ENCODE measurements around the gene ATXN7L1. TPM values are rescaled to one million over a fixed set of nuclear protein-coding genes. Genes with fewer than 3 reads are reported as not detected.
"Not testable (repeated sequence)": the region's sequence is repeated elsewhere in the genome, so short reads cannot be mapped to it uniquely, and the experiment has no call there.

The ATXN7L1 gene
- total RNA-seq, 5 donors from 2014 or later (not counting 1 experiment from before 2014, with no cell fraction given), result 42.3 to 54.7 (median 47.4) TPM

GRCh38 chr7:105703207-105703930 is 173.0 kb downstream of the ATXN7L1 start:
- Histone ChIP-seq H3K4me3 (ENCODE audit: control insufficient read depth in 1 of 2, extremely low read depth in 1 of 2, low read length in 1 of 2) (no peak overlapping the region), H3K27ac (ENCODE audit: low read length) (no peak overlapping the region), H3K4me1 (ENCODE audit: control insufficient read depth in 1 of 2, extremely low read depth in 1 of 2, insufficient read depth in 2 of 2, low read length in 2 of 2) (peaks cover 7 to 14% of the 10 kb centered on the region in 2 experiments), H3K36me3 (ENCODE audit: control insufficient read depth in 2 of 2, extremely low read depth in 1 of 2, insufficient read depth in 1 of 2, low read length in 1 of 2) (peaks cover 0 to 10% of the 10 kb centered on the region in 2 donors), H3K27me3 (replicated peaks in 1 of 2; ENCODE audit: control insufficient read depth in 2 of 2, extremely low read depth in 1 of 2, insufficient read depth in 2 of 2, low read length in 1 of 2) (no peaks in the 10 kb centered on the region), H3K9me3 (no peaks in the 10 kb centered on the region)
- Mint-ChIP-seq H3K27me3 (no peaks in the 10 kb centered on the region), H3K4me3 (no peak overlapping the region), H3K4me1 (peaks cover 16% of the 10 kb centered on the region in 3 donors), H3K36me3 (peaks cover 6% of the 10 kb centered on the region), H3K9me3 (no peaks in the 10 kb centered on the region), H3K27ac (no peak overlapping the region)
- DNase-seq (no peak), ATAC-seq (replicated peaks in 1 of 4) (no peak)
- ChIA-PET CTCF (interaction anchor here (0.7 kb wide), 2 partner anchors 29 to 82 kb away, joined by 3 to 4 read pairs; no protein-coding TSS in a partner anchor), POLR2A (no interaction called here)
- WGBS (ENCODE audit: insufficient coverage), result 50% methylated on average over 1 of the region's 10 CpGs

GRCh38 chr7:105699568-105700236 is 176.7 kb downstream of the ATXN7L1 start:
- CTCF ChIA-PET, result interaction anchor here in 1 of 2 donors (0.7 kb wide), 1 partner anchor 405 kb away, joined by 6 read pairs; no protein-coding TSS in a partner anchor

GRCh38 chr7:105698531-105698930 is 177.9 kb downstream of the ATXN7L1 start:
- H3K27me3 Mint-ChIP-seq, result no peaks in the 10 kb centered on the region
- Histone ChIP-seq H3K27me3 (replicated peaks in 1 of 2; ENCODE audit: control insufficient read depth in 2 of 2, extremely low read depth in 1 of 2, insufficient read depth in 2 of 2, low read length in 1 of 2) (no peaks in the 10 kb centered on the region), H3K36me3 (ENCODE audit: control insufficient read depth in 2 of 2, extremely low read depth in 1 of 2, insufficient read depth in 1 of 2, low read length in 1 of 2) (peaks cover 0 to 10% of the 10 kb centered on the region in 2 donors), H3K27ac (ENCODE audit: low read length) (no peak overlapping the region), H3K4me1 (ENCODE audit: control insufficient read depth in 1 of 2, extremely low read depth in 1 of 2, insufficient read depth in 2 of 2, low read length in 2 of 2) (peaks cover 0 to 8% of the 10 kb centered on the region in 2 experiments), H3K4me3 (ENCODE audit: control insufficient read depth in 1 of 2, extremely low read depth in 1 of 2, low read length in 1 of 2) (no peak overlapping the region), H3K9me3 (no peaks in the 10 kb centered on the region)
- WGBS (ENCODE audit: insufficient coverage), result 93% methylated on average over 5 of the region's 6 CpGs
- no peak overlapping the region for H3K27ac Mint-ChIP-seq
- ChIA-PET CTCF (no interaction called here), POLR2A (no interaction called here)
- peaks cover 13% of the 10 kb centered on the region for H3K36me3 Mint-ChIP-seq
- H3K4me3 Mint-ChIP-seq, result no peak overlapping the region
- peaks cover 5 to 16% (median 6%) of the 10 kb centered on the region in 3 donors for H3K9me3 Mint-ChIP-seq
- H3K4me1 Mint-ChIP-seq, result peaks cover 7 to 9% (median 7%) of the 10 kb centered on the region in 3 donors
- no peak for ATAC-seq (replicated peaks in 1 of 4)
- DNase-seq, result no peak

More at GRCh38 chr7:105699568-105700236, 176.7 kb downstream of the ATXN7L1 start:
- Histone ChIP-seq H3K4me3 (ENCODE audit: control insufficient read depth in 1 of 2, extremely low read depth in 1 of 2, low read length in 1 of 2) (no peak overlapping the region), H3K36me3 (ENCODE audit: control insufficient read depth in 2 of 2, extremely low read depth in 1 of 2, insufficient read depth in 1 of 2, low read length in 1 of 2) (peaks cover 0 to 10% of the 10 kb centered on the region in 2 donors), H3K27me3 (replicated peaks in 1 of 2; ENCODE audit: control insufficient read depth in 2 of 2, extremely low read depth in 1 of 2, insufficient read depth in 2 of 2, low read length in 1 of 2) (no peaks in the 10 kb centered on the region), H3K9me3 (no peaks in the 10 kb centered on the region), H3K27ac (ENCODE audit: low read length) (no peak overlapping the region), H3K4me1 (ENCODE audit: control insufficient read depth in 1 of 2, extremely low read depth in 1 of 2, insufficient read depth in 2 of 2, low read length in 2 of 2) (no peaks in the 10 kb centered on the region)
- H3K27ac Mint-ChIP-seq, result no peak overlapping the region
- POLR2A ChIA-PET, result no interaction called here
- no peak overlapping the region for H3K4me3 Mint-ChIP-seq
- DNase-seq (no peak), ATAC-seq (replicated peaks in 1 of 4) (no peak)
- WGBS (ENCODE audit: insufficient coverage), result 92% methylated on average over 2 of the region's 8 CpGs
- peaks cover 5 to 16% (median 6%) of the 10 kb centered on the region in 3 donors for H3K9me3 Mint-ChIP-seq
- peaks cover 13% of the 10 kb centered on the region for H3K36me3 Mint-ChIP-seq
- H3K4me1 Mint-ChIP-seq, result no peaks in the 10 kb centered on the region
- no peaks in the 10 kb centered on the region for H3K27me3 Mint-ChIP-seq

- Histone ChIP-seq H3K4me3 (ENCODE audit: control insufficient read depth in 1 of 2, extremely low read depth in 1 of 2, low read length in 1 of 2) (no peak overlapping the region), H3K36me3 (ENCODE audit: control insufficient read depth in 2 of 2, extremely low read depth in 1 of 2, insufficient read depth in 1 of 2, low read length in 1 of 2) (peaks cover 0 to 10% of the 10 kb centered on the region in 2 donors), H3K9me3 (no peaks in the 10 kb centered on the region), H3K27ac (ENCODE audit: low read length) (no peak overlapping the region), H3K27me3 (replicated peaks in 1 of 2; ENCODE audit: control insufficient read depth in 2 of 2, extremely low read depth in 1 of 2, insufficient read depth in 2 of 2, low read length in 1 of 2) (no peaks in the 10 kb centered on the region), H3K4me1 (ENCODE audit: control insufficient read depth in 1 of 2, extremely low read depth in 1 of 2, insufficient read depth in 2 of 2, low read length in 2 of 2) (peaks cover 0 to 16% of the 10 kb centered on the region in 2 experiments)
- H3K4me3 Mint-ChIP-seq, result no peak overlapping the region
- DNase-seq (no peak), ATAC-seq (replicated peaks in 1 of 4) (no peak)
- POLR2A ChIA-PET, result no interaction called here
- peaks cover 5 to 16% (median 6%) of the 10 kb centered on the region in 3 donors for H3K9me3 Mint-ChIP-seq
- no peaks in the 10 kb centered on the region for H3K27me3 Mint-ChIP-seq
- no peak overlapping the region for H3K27ac Mint-ChIP-seq
- H3K4me1 Mint-ChIP-seq, result peaks cover 14 to 17% (median 15%) of the 10 kb centered on the region in 3 donors
- 100% methylated on average over 3 of the region's 5 CpGs for WGBS (ENCODE audit: insufficient coverage)
- peaks cover 13% of the 10 kb centered on the region for H3K36me3 Mint-ChIP-seq
- CTCF ChIA-PET, result no interaction called here
These were observed 178.6 kb downstream of the ATXN7L1 start for GRCh38 chr7:105697753-105698152.

GRCh38 chr7:105697169-105697568 is 179.2 kb downstream of the ATXN7L1 start:
- H3K36me3 ChIP-seq (ENCODE audit: control insufficient read depth in 2 of 2, extremely low read depth in 1 of 2, insufficient read depth in 1 of 2, low read length in 1 of 2); H3K27ac ChIP-seq (ENCODE audit: low read length); H3K27me3 ChIP-seq (replicated peaks in 1 of 2; ENCODE audit: control insufficient read depth in 2 of 2, extremely low read depth in 1 of 2, insufficient read depth in 2 of 2, low read length in 1 of 2); POLR2A ChIA-PET; CTCF ChIA-PET; H3K27ac Mint-ChIP-seq; ATAC-seq (replicated peaks in 1 of 4); H3K27me3 Mint-ChIP-seq; DNase-seq; H3K4me3 Mint-ChIP-seq; H3K9me3 ChIP-seq; H3K4me3 ChIP-seq (ENCODE audit: control insufficient read depth in 1 of 2, extremely low read depth in 1 of 2, low read length in 1 of 2): not testable (repeated sequence)
- 100% methylated on average over 1 of the region's 11 CpGs for WGBS (ENCODE audit: insufficient coverage)
- H3K4me1 Mint-ChIP-seq, result peaks cover 19 to 22% (median 21%) of the 10 kb centered on the region in 3 donors
- peaks cover 0 to 21% of the 10 kb centered on the region in 2 experiments for H3K4me1 ChIP-seq (ENCODE audit: control insufficient read depth in 1 of 2, extremely low read depth in 1 of 2, insufficient read depth in 2 of 2, low read length in 2 of 2)
- H3K36me3 Mint-ChIP-seq, result peaks cover 13% of the 10 kb centered on the region
- H3K9me3 Mint-ChIP-seq, result peaks cover 5 to 16% (median 6%) of the 10 kb centered on the region in 3 donors

GRCh38 chr7:105693576-105693975 is 182.8 kb downstream of the ATXN7L1 start:
- ChIA-PET CTCF (interaction anchor here (0.6 to 1.1 kb wide), 3 partner anchors 40 to 320 kb away, joined by 3 to 8 read pairs (median 3); no protein-coding TSS in a partner anchor), POLR2A (no interaction called here)
- DNase-seq (peak in 1 of 35 experiments; percentile 14), ATAC-seq (replicated peaks in 1 of 4) (no peak)
- Mint-ChIP-seq H3K4me1 (peaks cover 53 to 58% (median 56%) of the 10 kb centered on the region in 3 donors), H3K27ac (peak overlapping the region; percentile 71 to 83), H3K36me3 (peaks cover 13% of the 10 kb centered on the region), H3K9me3 (peaks cover 5 to 16% (median 6%) of the 10 kb centered on the region in 3 donors), H3K4me3 (peak overlapping the region in 2 of 3 donors; percentile 44 to 92), H3K27me3 (no peaks in the 10 kb centered on the region)
- WGBS (ENCODE audit: insufficient coverage), result no CpG with 5 or more reads among the region's 3 CpGs
- peaks cover 2 to 41% of the 10 kb centered on the region in 2 experiments for H3K4me1 ChIP-seq (ENCODE audit: control insufficient read depth in 1 of 2, extremely low read depth in 1 of 2, insufficient read depth in 2 of 2, low read length in 2 of 2)
- no peaks in the 10 kb centered on the region for H3K27me3 ChIP-seq (replicated peaks in 1 of 2; ENCODE audit: control insufficient read depth in 2 of 2, extremely low read depth in 1 of 2, insufficient read depth in 2 of 2, low read length in 1 of 2)
- no peak overlapping the region for H3K4me3 ChIP-seq (ENCODE audit: control insufficient read depth in 1 of 2, extremely low read depth in 1 of 2, low read length in 1 of 2)
- H3K27ac ChIP-seq (ENCODE audit: low read length), result no peak overlapping the region
- H3K36me3 ChIP-seq (ENCODE audit: control insufficient read depth in 2 of 2, extremely low read depth in 1 of 2, insufficient read depth in 1 of 2, low read length in 1 of 2), result peaks cover 2 to 5% of the 10 kb centered on the region in 2 donors
- H3K9me3 ChIP-seq, result no peaks in the 10 kb centered on the region

Measured in T-cell (primary cell).